ENCODE data around the gene ANKFN1.

The ANKFN1 gene

DNA sequence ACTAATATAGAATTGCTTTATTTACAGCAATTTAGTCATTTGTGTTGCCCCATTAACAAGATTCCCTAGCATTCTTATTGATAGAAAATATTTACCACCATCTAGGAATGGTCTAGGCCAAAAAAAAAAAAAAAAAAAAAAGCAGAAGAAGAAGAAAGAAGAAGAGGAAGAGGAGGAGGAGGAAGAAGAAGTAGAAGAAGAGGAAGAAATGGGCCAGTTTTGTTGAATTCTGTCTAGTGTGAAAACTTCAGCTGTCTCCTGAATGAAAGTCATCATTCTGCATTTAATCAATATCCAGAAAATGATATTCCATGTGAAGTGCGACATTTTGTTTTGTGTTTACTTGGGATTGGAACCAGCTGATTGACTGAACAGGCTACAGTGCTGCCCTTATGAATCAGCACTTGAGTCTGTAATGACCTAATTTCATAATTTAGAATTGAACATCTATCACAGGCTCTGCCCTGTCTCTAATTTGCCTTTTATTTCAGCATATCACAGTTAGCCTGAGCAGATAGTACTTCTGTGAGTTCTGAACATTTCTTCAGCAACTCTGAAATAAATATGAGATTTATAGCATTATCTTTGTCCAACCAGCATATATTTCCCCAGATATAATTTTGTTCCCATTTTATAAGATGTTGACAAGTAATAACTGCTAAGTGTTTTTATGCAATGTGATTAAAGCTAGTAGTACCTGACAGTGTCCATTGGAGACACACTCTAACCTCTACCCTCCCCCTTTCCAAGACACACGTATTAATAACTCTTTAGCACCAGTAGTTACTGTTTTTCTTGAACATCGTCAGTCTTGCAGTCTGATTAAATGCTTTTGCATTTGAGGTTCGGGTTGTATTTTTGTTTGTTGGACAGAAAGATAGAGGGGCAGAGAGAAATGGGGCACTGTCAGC, 5.9 kb downstream of the ANKFN1 start:
- no peak for DNase-seq (ENCODE audit: low read depth)
- H3K4me3 ChIP-seq (ENCODE audit: low read length), result no peak overlapping the region
- TF ChIP-seq, protein P1, sequence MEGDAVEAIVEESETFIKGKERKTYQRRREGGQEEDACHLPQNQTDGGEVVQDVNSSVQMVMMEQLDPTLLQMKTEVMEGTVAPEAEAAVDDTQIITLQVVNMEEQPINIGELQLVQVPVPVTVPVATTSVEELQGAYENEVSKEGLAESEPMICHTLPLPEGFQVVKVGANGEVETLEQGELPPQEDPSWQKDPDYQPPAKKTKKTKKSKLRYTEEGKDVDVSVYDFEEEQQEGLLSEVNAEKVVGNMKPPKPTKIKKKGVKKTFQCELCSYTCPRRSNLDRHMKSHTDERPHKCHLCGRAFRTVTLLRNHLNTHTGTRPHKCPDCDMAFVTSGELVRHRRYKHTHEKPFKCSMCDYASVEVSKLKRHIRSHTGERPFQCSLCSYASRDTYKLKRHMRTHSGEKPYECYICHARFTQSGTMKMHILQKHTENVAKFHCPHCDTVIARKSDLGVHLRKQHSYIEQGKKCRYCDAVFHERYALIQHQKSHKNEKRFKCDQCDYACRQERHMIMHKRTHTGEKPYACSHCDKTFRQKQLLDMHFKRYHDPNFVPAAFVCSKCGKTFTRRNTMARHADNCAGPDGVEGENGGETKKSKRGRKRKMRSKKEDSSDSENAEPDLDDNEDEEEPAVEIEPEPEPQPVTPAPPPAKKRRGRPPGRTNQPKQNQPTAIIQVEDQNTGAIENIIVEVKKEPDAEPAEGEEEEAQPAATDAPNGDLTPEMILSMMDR (conservative IDR thresholded peaks at IDR 0.05; ENCODE audit: low read depth, low read length), result no peak

DNA sequence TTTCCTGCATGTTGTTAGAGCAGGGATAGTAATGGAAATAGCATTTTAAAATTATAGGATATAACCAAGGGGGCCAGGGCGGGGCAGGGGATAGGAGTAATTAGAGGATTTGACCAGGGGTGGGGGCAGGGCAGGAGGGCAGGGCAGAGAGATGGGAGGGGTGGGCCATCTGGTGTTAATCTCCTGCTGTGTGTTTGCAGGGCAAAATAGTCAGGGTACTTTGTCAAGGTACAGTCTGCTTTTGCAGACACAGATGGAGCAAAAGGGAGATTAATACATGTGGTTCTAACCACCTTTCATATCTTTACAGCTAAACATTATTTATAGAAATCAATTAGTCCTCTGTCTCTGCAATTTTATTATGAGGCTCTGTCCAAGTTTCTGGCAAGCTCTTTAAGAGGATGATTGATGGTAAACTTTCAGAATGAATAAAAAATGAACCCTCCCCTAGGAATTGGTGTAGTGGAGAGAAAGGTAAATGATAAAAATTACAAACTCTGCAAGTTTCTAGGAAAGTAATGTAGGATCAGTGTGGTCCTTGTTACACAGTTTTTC, 6.6 kb downstream of the ANKFN1 start:
- no peak for DNase-seq (ENCODE audit: low read depth)
- TF ChIP-seq, protein P1 (conservative IDR thresholded peaks at IDR 0.05; ENCODE audit: low read depth, low read length), result no peak

DNA sequence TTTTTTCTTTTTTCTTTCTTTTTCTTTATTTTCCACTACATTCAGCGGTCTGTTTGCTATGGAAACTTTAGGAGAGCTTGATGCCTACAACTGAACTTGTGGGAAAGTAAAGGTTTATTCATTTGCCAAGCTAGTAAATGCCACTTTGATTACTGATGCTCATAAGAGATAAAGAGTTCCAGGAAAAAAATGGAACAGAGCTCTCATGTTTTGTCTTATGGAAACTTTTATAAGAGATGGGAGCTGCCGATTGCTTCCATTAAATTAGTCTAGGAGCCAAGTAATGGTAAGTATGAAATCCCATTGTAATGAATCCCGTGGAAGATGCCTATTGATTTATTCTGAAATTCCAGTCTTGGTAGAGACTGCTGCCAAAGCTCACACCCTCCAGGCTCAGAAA, 7.1 kb downstream of the ANKFN1 start:
- H3K4me3 ChIP-seq (ENCODE audit: low read length), result no peak overlapping the region
- TF ChIP-seq, protein P1 (conservative IDR thresholded peaks at IDR 0.05; ENCODE audit: low read depth, low read length), result no peak
- no peak for DNase-seq (ENCODE audit: low read depth)

More for the DNA sequence above, 6.6 kb downstream of the ANKFN1 start:
- H3K4me3 ChIP-seq (ENCODE audit: low read length), result no peak overlapping the region

DNA sequence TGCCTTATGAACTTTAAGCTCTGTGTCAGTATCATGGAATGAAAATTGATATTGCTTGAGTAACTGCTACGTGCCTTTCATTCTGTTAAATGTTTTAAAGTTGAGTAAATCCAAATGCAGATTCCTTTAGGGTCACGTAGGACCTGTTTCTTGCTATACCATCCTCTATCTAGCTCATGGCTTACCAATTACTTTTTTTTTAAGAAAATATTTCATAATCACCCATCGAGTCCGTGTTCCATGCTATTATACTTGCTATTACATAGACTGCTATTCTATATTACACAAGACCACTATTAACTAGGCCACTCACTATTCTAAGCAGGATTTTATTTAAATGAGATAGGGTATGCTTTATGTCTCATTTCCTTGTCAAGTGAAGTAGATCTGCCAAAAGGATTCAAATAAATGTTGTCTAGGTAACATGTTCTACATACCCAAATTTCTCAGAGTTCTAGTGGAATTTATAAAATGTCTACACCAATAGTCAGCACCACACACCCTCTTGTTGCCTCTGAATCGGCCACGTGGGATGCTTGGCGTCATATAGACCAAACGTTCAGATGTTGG, 11.9 kb downstream of the ANKFN1 start:
- H3K4me3 ChIP-seq (ENCODE audit: low read length), result no peak overlapping the region
- TF ChIP-seq, protein P1 (conservative IDR thresholded peaks at IDR 0.05; ENCODE audit: low read depth, low read length), result no peak
- DNase-seq (ENCODE audit: low read depth), result no peak

DNA sequence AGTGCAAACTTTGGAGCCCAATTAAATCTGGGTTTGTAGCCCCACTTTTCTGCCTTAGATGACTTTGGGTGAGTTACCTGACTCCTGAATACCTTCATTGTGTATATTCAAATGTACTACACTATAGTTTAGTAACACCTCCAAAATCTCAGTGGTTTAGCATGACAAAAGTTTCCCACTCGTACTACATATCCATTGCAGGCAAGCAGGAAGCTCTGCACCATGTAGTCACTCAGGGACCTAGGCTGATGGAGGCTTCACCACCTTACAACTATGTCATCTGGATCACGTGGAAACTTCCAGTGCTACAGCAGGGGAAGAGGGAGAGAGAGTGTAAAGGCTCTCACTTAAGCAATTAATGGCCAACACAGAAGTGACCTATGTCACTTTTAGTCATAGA, 14.2 kb downstream of the ANKFN1 start:
- DNase-seq (ENCODE audit: low read depth), result no peak
- TF ChIP-seq, protein P1 (conservative IDR thresholded peaks at IDR 0.05; ENCODE audit: low read depth, low read length), result no peak
- no peak overlapping the region for H3K4me3 ChIP-seq (ENCODE audit: low read length)

DNA sequence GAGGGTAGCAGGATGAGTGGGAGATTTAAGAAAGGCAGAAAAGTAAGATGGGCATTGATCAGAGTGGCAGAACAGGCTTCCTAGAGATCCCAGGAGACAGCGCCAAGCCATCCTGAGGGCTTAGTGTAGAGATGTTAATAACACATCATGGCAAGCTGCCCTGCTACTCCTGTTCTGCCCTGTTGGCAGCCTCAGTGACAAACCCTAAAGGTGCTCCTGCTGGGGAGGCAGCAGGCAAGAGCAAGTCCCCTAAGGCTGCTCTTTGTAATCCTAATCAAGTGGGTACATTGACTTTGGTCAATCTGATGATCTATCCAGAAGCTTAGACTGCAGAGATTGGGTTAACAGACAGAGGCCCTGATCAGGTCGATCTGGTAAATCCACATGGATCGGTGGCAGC, 16.3 kb downstream of the ANKFN1 start:
- no peak for DNase-seq (ENCODE audit: low read depth)
- no peak overlapping the region for H3K4me3 ChIP-seq (ENCODE audit: low read length)
- TF ChIP-seq, protein P1 (conservative IDR thresholded peaks at IDR 0.05; ENCODE audit: low read depth, low read length), result no peak

Data from retinal pigment epithelial cell (primary cell).